DND-41 (cell line): Measurements from ENCODE around the gene GDPD4.

ENCODE experiments used
- ATAC-seq: fragments of 200-7000 bp; cut with Tn5 transposase; 3 replicates; pipeline ENCODE4 v1.9.1; 2021; ENCODE audit warnings: low read depth; ENCODE audit not compliant: insufficient read depth
- DNase-seq: peaks from one replicate; pipeline ENCODE4 v3.0.0-alpha.2; 2020
- H2AFZ ChIP-seq: 2 replicates; pipeline ENCODE4 v1.6.0; 2012; ENCODE audit warnings: low read depth, low read length
- H3K27ac ChIP-seq: 2 replicates; pipeline ENCODE4 v1.5.1; 2012; ENCODE audit warnings: low read length, inconsistent platforms
- H3K27me3 ChIP-seq: fragments of 200-600 bp; sonication (generic); 2 replicates; pipeline ENCODE4 v1.6.0; 2012; ENCODE audit warnings: low read length, mild to moderate bottlenecking, inconsistent platforms; ENCODE audit not compliant: insufficient read depth, poor library complexity
- H3K36me3 ChIP-seq: 2 replicates; pipeline ENCODE4 v1.5.1; 2012; ENCODE audit warnings: low read length, inconsistent platforms; ENCODE audit not compliant: insufficient read depth
- H3K4me1 ChIP-seq: 2 replicates; pipeline ENCODE4 v1.5.1; 2012; ENCODE audit warnings: mild to moderate bottlenecking, low read length; ENCODE audit not compliant: insufficient read depth
- H3K4me2 ChIP-seq: 2 replicates; pipeline ENCODE4 v1.6.0; 2012; ENCODE audit warnings: mild to moderate bottlenecking, moderate library complexity, low read length, inconsistent platforms; ENCODE audit not compliant: insufficient read depth
- H3K4me3 ChIP-seq, 2 experiments: fragments of 200-600 bp in 1 of 2; shearing (Covaris generic) in 1 of 2; 2 replicates each; pipeline ENCODE4 v1.5.1; 2012 to 2016; ENCODE audit warnings: inconsistent platforms in 2 of 2, low read length in 2 of 2, mild to moderate bottlenecking in 2 of 2, low read depth in 1 of 2, moderate library complexity in 1 of 2
- H3K79me2 ChIP-seq: 2 replicates; pipeline ENCODE4 v1.6.0; 2012; ENCODE audit warnings: low read length, inconsistent platforms; ENCODE audit not compliant: insufficient read depth
- H3K9ac ChIP-seq: 2 replicates; pipeline ENCODE4 v1.6.0; 2012; ENCODE audit warnings: low read depth, mild to moderate bottlenecking, inconsistent platforms, low read length, moderate library complexity
- H3K9me3 ChIP-seq: 2 replicates; pipeline ENCODE4 v1.5.1; 2012; ENCODE audit warnings: low read length, moderate library complexity, mild to moderate bottlenecking, inconsistent platforms; ENCODE audit not compliant: insufficient read depth, severe bottlenecking
- H4K20me1 ChIP-seq: 2 replicates; pipeline ENCODE4 v1.6.0; 2012; ENCODE audit warnings: low read length; ENCODE audit not compliant: insufficient read depth
- EZH2 ChIP-seq: IDR thresholded peaks from 3 replicates; pipeline ENCODE4 v1.6.1; 2012; ENCODE audit warnings: borderline replicate concordance, low read depth, mild to moderate bottlenecking, moderate library complexity, low read length, inconsistent platforms; ENCODE audit not compliant: severe bottlenecking
- TF ChIP-seq, protein P1 (sequence below): IDR thresholded peaks from 2 replicates; pipeline ENCODE4 v1.5.1; 2012; ENCODE audit warnings: borderline replicate concordance, low read length, moderate library complexity, mild to moderate bottlenecking; ENCODE audit not compliant: poor library complexity, severe bottlenecking; ENCODE audit errors: extremely low read depth

Gene GDPD4

GRCh38 chr11:77211594-77212251, 89.8 kb downstream of the GDPD4 start:
- no peaks in the 10 kb centered on the region for H3K4me1 ChIP-seq
- DNase-seq, result no peak
- ATAC-seq, result no peak
- H3K27me3 ChIP-seq, result no peaks in the 10 kb centered on the region
- H3K4me2 ChIP-seq, result no peak overlapping the region
- no peaks in the 10 kb centered on the region for H3K36me3 ChIP-seq
- no peaks in the 10 kb centered on the region for H4K20me1 ChIP-seq
- H3K27ac ChIP-seq, result no peak overlapping the region
- no peak overlapping the region for H3K4me3 ChIP-seq
- H3K9me3 ChIP-seq, result no peaks in the 10 kb centered on the region
- no peak overlapping the region for H2AFZ ChIP-seq
- H3K9ac ChIP-seq, result no peak overlapping the region
- TF ChIP-seq, protein P1, sequence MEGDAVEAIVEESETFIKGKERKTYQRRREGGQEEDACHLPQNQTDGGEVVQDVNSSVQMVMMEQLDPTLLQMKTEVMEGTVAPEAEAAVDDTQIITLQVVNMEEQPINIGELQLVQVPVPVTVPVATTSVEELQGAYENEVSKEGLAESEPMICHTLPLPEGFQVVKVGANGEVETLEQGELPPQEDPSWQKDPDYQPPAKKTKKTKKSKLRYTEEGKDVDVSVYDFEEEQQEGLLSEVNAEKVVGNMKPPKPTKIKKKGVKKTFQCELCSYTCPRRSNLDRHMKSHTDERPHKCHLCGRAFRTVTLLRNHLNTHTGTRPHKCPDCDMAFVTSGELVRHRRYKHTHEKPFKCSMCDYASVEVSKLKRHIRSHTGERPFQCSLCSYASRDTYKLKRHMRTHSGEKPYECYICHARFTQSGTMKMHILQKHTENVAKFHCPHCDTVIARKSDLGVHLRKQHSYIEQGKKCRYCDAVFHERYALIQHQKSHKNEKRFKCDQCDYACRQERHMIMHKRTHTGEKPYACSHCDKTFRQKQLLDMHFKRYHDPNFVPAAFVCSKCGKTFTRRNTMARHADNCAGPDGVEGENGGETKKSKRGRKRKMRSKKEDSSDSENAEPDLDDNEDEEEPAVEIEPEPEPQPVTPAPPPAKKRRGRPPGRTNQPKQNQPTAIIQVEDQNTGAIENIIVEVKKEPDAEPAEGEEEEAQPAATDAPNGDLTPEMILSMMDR, result no peak
- TF ChIP-seq EZH2, result no peak
- H3K79me2 ChIP-seq, result no peaks in the 10 kb centered on the region

DNA sequence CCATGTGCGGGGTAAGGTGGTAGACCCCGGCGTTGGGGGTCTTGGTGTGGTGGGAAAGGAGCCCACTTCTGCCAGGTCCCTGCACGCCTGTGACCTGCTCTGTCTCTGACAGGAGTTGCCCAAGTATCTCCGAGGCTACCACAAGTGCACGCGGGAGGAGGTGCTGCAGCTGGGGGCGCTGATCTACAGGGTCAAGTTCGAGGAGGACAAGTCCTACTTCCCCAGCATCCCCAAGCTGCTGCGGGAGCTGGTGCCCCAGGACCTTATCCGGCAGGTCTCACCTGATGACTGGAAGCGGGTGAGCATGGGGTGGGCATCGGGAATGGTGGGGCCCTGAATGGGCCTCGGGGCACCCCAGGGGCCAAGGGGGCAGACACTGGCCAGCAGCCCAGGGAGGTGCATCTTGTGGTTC, 90.4 kb downstream of the GDPD4 start:
- no peak overlapping the region for H3K4me3 ChIP-seq
- no peaks in the 10 kb centered on the region for H3K27me3 ChIP-seq
- no peaks in the 10 kb centered on the region for H4K20me1 ChIP-seq
- H2AFZ ChIP-seq, result no peak overlapping the region
- H3K27ac ChIP-seq, result no peak overlapping the region
- no peak for ATAC-seq
- H3K4me2 ChIP-seq, result no peak overlapping the region
- no peaks in the 10 kb centered on the region for H3K36me3 ChIP-seq
- H3K79me2 ChIP-seq, result no peaks in the 10 kb centered on the region
- no peak overlapping the region for H3K9ac ChIP-seq
- no peaks in the 10 kb centered on the region for H3K4me1 ChIP-seq
- no peak for TF ChIP-seq EZH2
- TF ChIP-seq, protein P1, result no peak
- DNase-seq, result no peak
- H3K9me3 ChIP-seq, result no peaks in the 10 kb centered on the region

DNA sequence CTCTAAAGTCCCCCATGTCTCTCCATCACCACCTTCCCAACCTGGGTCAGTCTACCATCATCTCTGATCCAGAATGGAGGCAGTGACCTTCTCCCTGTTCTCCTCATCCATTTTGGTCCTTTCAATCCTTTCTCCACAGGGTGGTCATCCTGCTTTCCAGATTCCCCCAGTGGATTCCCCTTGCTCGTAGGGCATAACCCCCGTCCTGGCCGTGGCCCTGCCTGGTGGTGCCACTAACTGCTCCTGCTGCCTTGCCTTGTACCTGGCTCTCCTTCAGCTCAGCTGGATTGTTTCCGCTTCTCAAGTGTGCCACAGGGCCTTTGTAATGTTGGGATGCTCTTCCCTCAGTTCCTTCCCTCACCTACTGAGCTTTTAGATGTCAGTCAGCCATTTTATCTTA, 91.8 kb downstream of the GDPD4 start:
- TF ChIP-seq EZH2, result no peak
- TF ChIP-seq, protein P1, result no peak
- H3K27me3 ChIP-seq, result no peaks in the 10 kb centered on the region
- no peaks in the 10 kb centered on the region for H4K20me1 ChIP-seq
- H3K9me3 ChIP-seq, result no peaks in the 10 kb centered on the region
- no peak for DNase-seq
- no peak overlapping the region for H3K4me3 ChIP-seq
- H2AFZ ChIP-seq, result no peak overlapping the region
- no peaks in the 10 kb centered on the region for H3K79me2 ChIP-seq
- H3K4me2 ChIP-seq, result no peak overlapping the region
- ATAC-seq, result no peak
- H3K4me1 ChIP-seq, result no peaks in the 10 kb centered on the region
- H3K27ac ChIP-seq, result no peak overlapping the region
- no peak overlapping the region for H3K9ac ChIP-seq
- H3K36me3 ChIP-seq, result no peaks in the 10 kb centered on the region

GRCh38 chr11:77208535-77208934, 93.0 kb downstream of the GDPD4 start:
- no peak overlapping the region for H2AFZ ChIP-seq
- TF ChIP-seq EZH2, result no peak
- TF ChIP-seq, protein P1, result no peak
- no peak for DNase-seq
- H3K4me1 ChIP-seq, result no peaks in the 10 kb centered on the region
- H3K27ac ChIP-seq, result no peak overlapping the region
- no peak for ATAC-seq
- H3K27me3 ChIP-seq, result no peaks in the 10 kb centered on the region
- no peaks in the 10 kb centered on the region for H3K79me2 ChIP-seq
- no peak overlapping the region for H3K4me2 ChIP-seq
- H3K36me3 ChIP-seq, result no peaks in the 10 kb centered on the region
- H3K9ac ChIP-seq, result no peak overlapping the region
- no peak overlapping the region for H3K4me3 ChIP-seq
- no peaks in the 10 kb centered on the region for H3K9me3 ChIP-seq
- H4K20me1 ChIP-seq, result no peaks in the 10 kb centered on the region
